Measurements from ENCODE around the gene AAMP.

Gene AAMP

DNA sequence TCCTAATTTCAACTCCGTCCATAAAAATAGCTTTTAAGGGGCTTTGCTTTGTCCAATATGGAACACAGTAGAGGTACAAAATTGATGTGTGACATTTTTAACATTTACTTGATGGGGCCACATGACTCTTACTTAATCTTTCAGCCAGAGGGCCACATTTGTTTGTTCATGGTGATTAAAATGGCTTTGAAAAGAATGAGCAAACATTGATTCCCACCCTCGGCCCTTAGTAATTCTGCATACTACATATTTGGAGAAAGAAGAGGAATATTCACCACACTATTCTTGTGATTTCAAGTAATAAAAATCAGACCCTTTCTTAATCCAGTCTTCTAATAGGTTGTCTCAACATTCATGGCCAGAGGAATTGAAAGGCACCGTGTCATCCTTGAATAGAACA lies 35.4 kb downstream of the AAMP start:
- peaks cover 76 to 97% of the 10 kb centered on the region in 2 experiments for H3K36me3 ChIP-seq (ENCODE audit: control insufficient read depth in 2 of 2, insufficient read depth in 1 of 2, low read length in 2 of 2)
- ChIA-PET POLR2A (no interaction called here), CTCF (interaction anchor here (0.6 kb wide), 1 partner anchor 12 kb away, joined by 4 read pairs; no protein-coding TSS in a partner anchor)
- H3K27ac ChIP-seq (ENCODE audit: extremely low read depth, low read depth, low read length): no peak overlapping the region
- 0 out of 2 replicates have a peak, but pooled peaks cover 2% of the 10 kb centered on the region for H3K4me1 ChIP-seq (ENCODE audit: control insufficient read depth, insufficient read depth, low read length)
- TF ChIP-seq ZNF169 (tag by site-specific recombination; IDR thresholded peaks at IDR 0.05): no peak
- no peak for TF ChIP-seq ZNF837 (tag by site-specific recombination; IDR thresholded peaks at IDR 0.05)
- TF ChIP-seq, protein P1, sequence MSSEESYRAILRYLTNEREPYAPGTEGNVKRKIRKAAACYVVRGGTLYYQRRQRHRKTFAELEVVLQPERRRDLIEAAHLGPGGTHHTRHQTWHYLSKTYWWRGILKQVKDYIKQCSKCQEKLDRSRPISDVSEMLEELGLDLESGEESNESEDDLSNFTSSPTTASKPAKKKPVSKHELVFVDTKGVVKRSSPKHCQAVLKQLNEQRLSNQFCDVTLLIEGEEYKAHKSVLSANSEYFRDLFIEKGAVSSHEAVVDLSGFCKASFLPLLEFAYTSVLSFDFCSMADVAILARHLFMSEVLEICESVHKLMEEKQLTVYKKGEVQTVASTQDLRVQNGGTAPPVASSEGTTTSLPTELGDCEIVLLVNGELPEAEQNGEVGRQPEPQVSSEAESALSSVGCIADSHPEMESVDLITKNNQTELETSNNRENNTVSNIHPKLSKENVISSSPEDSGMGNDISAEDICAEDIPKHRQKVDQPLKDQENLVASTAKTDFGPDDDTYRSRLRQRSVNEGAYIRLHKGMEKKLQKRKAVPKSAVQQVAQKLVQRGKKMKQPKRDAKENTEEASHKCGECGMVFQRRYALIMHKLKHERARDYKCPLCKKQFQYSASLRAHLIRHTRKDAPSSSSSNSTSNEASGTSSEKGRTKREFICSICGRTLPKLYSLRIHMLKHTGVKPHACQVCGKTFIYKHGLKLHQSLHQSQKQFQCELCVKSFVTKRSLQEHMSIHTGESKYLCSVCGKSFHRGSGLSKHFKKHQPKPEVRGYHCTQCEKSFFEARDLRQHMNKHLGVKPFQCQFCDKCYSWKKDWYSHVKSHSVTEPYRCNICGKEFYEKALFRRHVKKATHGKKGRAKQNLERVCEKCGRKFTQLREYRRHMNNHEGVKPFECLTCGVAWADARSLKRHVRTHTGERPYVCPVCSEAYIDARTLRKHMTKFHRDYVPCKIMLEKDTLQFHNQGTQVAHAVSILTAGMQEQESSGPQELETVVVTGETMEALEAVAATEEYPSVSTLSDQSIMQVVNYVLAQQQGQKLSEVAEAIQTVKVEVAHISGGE (tag by site-specific recombination; conservative IDR thresholded peaks at IDR 0.05; ENCODE audit: low read depth): no peak
- TF ChIP-seq, protein P2, sequence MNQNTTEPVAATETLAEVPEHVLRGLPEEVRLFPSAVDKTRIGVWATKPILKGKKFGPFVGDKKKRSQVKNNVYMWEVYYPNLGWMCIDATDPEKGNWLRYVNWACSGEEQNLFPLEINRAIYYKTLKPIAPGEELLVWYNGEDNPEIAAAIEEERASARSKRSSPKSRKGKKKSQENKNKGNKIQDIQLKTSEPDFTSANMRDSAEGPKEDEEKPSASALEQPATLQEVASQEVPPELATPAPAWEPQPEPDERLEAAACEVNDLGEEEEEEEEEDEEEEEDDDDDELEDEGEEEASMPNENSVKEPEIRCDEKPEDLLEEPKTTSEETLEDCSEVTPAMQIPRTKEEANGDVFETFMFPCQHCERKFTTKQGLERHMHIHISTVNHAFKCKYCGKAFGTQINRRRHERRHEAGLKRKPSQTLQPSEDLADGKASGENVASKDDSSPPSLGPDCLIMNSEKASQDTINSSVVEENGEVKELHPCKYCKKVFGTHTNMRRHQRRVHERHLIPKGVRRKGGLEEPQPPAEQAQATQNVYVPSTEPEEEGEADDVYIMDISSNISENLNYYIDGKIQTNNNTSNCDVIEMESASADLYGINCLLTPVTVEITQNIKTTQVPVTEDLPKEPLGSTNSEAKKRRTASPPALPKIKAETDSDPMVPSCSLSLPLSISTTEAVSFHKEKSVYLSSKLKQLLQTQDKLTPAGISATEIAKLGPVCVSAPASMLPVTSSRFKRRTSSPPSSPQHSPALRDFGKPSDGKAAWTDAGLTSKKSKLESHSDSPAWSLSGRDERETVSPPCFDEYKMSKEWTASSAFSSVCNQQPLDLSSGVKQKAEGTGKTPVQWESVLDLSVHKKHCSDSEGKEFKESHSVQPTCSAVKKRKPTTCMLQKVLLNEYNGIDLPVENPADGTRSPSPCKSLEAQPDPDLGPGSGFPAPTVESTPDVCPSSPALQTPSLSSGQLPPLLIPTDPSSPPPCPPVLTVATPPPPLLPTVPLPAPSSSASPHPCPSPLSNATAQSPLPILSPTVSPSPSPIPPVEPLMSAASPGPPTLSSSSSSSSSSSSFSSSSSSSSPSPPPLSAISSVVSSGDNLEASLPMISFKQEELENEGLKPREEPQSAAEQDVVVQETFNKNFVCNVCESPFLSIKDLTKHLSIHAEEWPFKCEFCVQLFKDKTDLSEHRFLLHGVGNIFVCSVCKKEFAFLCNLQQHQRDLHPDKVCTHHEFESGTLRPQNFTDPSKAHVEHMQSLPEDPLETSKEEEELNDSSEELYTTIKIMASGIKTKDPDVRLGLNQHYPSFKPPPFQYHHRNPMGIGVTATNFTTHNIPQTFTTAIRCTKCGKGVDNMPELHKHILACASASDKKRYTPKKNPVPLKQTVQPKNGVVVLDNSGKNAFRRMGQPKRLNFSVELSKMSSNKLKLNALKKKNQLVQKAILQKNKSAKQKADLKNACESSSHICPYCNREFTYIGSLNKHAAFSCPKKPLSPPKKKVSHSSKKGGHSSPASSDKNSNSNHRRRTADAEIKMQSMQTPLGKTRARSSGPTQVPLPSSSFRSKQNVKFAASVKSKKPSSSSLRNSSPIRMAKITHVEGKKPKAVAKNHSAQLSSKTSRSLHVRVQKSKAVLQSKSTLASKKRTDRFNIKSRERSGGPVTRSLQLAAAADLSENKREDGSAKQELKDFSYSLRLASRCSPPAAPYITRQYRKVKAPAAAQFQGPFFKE (tag by site-specific recombination; IDR thresholded peaks at IDR 0.05; ENCODE audit: borderline replicate concordance): no peak
- TF ChIP-seq ZNF16 (tag by site-specific recombination; IDR thresholded peaks at IDR 0.05; ENCODE audit: low read depth): no peak
- no peak for TF ChIP-seq EGR2 (tag by site-specific recombination; IDR thresholded peaks at IDR 0.05; ENCODE audit: low read depth)
- TF ChIP-seq GFI1B (tag by site-specific recombination; IDR thresholded peaks at IDR 0.05): no peak
- TF ChIP-seq HOXA7 (CRISPR knock-in tag; IDR thresholded peaks at IDR 0.05; ENCODE audit: borderline replicate concordance): no peak
- no peak for TF ChIP-seq ZNF473 (tag by site-specific recombination; IDR thresholded peaks at IDR 0.05)
- TF ChIP-seq SALL2 (tag by site-specific recombination; IDR thresholded peaks at IDR 0.05; ENCODE audit: borderline replicate concordance): no peak
- no peak for TF ChIP-seq ZNF121 (tag by site-specific recombination; IDR thresholded peaks at IDR 0.05)
- TF ChIP-seq ZFP37 (tag by site-specific recombination; IDR thresholded peaks at IDR 0.05): no peak
- no peak for TF ChIP-seq RBAK (tag by site-specific recombination; IDR thresholded peaks at IDR 0.05)
- no peak for TF ChIP-seq ZNF792 (tag by site-specific recombination; IDR thresholded peaks at IDR 0.05)
- TF ChIP-seq ZNF292 (tag by site-specific recombination; IDR thresholded peaks at IDR 0.05; ENCODE audit: borderline replicate concordance, low read depth): no peak
- no peak overlapping the region for H3K4me3 ChIP-seq (ENCODE audit: low read depth, low read length)
- H3K9me3 ChIP-seq (ENCODE audit: control insufficient read depth, insufficient read depth, low read depth, low read length): no peaks in the 10 kb centered on the region

DNA sequence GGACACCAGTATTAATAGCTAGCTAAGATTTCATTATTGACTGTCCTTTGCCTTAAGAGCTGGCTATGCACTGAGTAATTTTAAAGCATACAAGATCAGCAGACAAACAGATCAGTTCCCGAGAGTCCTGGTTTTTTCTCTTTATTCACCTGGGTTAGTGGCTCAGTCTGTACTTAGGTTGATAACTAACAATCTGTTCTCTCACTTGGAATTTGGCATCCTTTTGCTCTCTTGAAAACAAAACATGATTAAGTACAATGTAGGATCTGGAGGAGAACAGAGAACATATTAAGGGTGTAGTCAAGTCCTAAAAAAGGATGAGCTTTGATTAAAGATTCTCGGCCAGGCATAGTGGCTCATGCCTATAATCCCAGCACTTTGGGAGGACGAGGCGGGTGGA lies 36.4 kb downstream of the AAMP start:
- H3K4me1 ChIP-seq (ENCODE audit: control insufficient read depth, insufficient read depth, low read length): peaks cover 6% of the 10 kb centered on the region
- H3K4me3 ChIP-seq (ENCODE audit: low read depth, low read length): no peak overlapping the region
- no peak overlapping the region for H3K27ac ChIP-seq (ENCODE audit: extremely low read depth, low read depth, low read length)
- TF ChIP-seq SETDB1 (IDR thresholded peaks at IDR 0.05; ENCODE audit: insufficient read length, low read length) (no peak), HOXC10 (CRISPR knock-in tag; IDR thresholded peaks at IDR 0.05) (no peak), ZFP3 (tag by site-specific recombination; IDR thresholded peaks at IDR 0.05; ENCODE audit: low read depth) (no peak)
- H3K9me3 ChIP-seq (ENCODE audit: control insufficient read depth, insufficient read depth, low read depth, low read length): no peaks in the 10 kb centered on the region
- ChIA-PET CTCF (no interaction called here), POLR2A (no interaction called here)
- peaks cover 71 to 95% of the 10 kb centered on the region in 2 experiments for H3K36me3 ChIP-seq (ENCODE audit: control insufficient read depth in 2 of 2, insufficient read depth in 1 of 2, low read length in 2 of 2)

Data from HEK293 (cell line).